HG03442 (cell line): ENCODE data around the gene SIN3B.
"Not testable (repeated sequence)": the region's sequence is repeated elsewhere in the genome, so short reads cannot be mapped to it uniquely, and the experiment has no call there.

Experiments
- ATAC-seq: cut with Tn5 transposase; IDR thresholded peaks from one replicate; pipeline ENCODE4 v1.9.1; 2021; ENCODE audit warnings: mild to moderate bottlenecking, moderate library complexity; ENCODE audit not compliant: unreplicated experiment

Gene SIN3B

DNA sequence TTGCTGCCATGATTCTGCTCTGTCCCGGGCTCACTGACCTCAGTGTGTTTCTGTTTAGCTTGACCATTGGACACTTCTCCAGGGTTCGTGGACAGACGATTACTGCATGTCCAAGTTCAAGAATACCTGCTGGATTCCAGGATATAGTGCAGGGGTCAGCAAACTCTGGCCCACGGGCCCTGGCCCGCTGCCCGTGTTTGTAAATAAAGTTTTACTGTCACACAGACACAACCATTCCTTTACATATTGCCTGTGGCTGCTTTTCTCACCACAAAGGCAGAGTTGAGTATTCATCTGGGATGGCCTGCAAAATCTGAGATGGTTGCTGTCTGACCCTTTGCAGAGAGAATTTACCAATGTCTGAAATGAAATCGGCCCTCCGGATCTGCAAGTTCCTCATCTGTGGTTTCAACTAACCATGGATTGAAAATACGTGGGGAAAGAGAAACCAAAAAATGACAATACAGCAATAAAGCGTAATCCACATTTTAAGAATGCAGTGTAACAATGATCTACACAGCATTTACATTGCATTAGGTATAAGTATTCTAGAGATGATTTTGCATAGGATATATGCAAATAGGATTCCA is 33.7 kb downstream of the SIN3B start:
- ATAC-seq: no peak

DNA sequence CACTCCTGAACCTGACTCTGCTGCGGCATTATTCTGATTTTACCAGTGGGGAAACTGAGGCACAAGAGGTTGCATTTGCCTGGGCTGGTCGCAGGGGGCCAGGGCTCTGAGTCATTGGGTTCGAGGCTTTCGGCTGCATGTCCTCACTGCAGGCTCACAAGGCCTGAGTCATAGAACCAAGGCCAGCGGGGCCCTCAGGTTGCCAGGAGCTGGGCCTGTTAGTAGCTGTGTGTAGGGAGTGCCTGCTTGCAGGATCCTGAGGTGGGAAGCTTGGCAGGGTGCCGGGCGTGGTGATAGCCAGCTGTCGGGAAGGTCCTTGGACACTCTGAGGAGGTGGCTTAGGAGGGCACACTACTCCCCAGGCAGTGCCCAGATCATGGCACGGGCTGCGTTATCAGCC is 38.0 kb downstream of the SIN3B start:
- ATAC-seq: no peak

DNA sequence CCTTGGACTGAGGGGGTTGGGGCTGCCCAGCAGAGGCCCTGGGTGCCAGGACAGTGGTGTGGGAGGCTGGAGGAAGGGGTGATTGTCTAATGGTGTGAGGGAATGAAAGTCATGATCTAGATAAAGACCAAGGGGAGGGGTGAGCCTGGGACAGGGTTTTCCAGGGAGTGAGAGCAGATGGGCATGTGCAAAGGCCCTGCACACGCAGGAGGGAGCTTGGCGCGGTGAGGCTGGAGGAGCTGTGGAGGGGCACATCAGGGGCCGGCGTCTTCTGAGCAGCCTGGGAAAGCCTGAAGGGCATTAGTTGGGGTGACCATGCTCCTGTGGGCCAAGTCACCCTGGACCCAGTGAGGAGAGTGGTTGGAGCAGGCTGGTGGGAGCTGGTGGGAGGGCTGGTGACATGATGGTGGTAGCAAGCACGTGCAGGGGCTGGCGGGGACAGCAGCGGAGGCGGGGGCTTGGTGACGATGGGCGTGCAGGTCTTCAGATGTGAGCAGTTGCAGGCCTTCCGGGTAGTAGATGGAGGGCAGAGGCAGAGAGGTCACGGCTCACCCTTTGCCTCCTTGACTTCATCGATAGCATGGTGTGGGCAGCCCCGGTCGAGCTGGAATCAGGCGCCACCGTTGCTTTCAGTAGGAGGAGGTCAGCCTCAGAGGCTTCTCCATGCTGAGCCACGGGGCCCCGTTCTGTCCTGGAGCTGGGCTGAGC is 39.4 kb downstream of the SIN3B start:
- ATAC-seq: no peak

DNA sequence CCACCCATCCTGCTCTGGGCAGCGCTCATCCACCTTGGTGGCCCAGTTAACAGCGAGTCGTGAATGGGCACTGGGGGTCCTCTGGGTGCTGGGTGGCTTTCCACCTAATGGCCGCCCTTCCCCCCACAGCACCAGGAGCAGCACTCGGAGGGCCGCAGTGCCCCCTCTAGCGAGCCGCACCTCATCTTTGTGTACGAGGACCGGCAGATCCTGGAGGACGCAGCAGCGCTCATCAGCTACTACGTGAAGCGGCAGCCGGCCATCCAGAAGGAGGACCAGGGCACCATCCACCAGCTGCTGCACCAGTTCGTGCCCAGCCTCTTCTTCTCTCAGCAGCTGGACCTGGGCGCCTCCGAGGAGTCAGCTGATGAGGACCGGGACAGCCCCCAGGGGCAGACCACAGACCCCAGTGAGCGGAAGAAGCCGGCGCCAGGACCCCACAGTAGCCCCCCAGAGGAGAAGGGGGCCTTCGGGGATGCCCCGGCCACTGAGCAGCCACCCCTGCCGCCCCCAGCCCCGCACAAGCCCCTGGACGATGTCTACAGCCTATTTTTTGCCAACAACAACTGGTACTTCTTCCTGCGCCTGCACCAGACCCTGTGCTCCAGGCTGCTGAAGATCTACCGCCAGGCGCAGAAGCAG is 40.3 kb downstream of the SIN3B start:
- ATAC-seq: no peak

DNA sequence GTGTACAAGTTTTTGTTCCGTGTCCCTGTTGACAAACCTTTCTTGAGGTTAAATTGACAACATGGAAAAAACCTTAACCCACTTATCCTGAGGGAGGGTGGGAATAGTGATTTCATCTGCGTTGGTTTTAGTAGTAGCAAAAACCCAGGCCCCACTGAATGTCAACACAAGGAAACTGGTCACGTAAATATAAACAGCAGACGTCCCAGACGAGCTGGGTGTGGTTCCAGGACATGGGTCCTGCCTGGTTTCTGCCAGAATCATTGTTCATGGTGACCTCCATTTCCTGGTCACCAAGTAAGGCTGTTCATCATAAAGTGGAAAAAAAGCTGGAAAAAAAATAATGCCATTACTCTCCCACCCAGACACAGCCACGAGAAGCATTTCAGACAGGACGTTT is 42.7 kb downstream of the SIN3B start:
- ATAC-seq: no peak

DNA sequence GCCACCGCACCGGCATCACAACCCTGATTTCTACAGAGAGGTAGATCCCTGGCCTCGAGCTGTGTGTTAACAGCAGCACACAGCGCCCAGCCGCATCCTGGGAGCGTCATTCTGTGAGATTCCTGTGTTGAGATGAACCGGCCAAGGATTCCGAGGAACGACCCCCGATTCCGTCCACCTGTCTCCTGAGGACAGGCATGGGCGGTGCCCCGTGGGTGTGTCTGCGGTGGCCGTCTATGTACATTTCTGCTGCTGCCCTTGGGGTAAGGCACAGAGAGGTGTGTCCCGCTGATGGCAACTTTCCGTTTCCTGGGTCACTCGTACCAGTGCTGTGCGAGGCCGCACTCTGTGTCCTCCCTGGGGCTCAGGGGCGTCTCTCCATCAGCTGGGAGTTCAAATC is 43.5 kb downstream of the SIN3B start:
- no peak for ATAC-seq

DNA sequence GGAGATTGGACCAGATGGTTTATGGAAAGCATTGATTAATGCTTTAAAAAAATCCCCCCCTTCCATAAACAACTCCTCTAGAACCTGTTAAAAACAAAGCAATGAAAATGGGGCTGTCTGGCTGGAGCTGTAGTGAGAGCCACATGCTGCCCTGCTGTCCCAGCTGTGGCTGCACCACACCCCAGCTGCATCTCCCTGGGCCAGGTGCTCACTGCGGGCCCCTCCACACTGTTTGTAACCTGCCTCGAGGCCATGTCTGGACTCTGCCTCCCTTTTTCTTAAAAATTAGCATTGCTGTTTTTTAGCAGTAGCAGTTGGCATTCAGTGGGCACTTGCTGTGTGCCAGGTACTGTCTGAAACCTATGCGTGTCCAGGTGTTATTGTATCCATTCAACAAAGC is 44.4 kb downstream of the SIN3B start:
- no peak for ATAC-seq

DNA sequence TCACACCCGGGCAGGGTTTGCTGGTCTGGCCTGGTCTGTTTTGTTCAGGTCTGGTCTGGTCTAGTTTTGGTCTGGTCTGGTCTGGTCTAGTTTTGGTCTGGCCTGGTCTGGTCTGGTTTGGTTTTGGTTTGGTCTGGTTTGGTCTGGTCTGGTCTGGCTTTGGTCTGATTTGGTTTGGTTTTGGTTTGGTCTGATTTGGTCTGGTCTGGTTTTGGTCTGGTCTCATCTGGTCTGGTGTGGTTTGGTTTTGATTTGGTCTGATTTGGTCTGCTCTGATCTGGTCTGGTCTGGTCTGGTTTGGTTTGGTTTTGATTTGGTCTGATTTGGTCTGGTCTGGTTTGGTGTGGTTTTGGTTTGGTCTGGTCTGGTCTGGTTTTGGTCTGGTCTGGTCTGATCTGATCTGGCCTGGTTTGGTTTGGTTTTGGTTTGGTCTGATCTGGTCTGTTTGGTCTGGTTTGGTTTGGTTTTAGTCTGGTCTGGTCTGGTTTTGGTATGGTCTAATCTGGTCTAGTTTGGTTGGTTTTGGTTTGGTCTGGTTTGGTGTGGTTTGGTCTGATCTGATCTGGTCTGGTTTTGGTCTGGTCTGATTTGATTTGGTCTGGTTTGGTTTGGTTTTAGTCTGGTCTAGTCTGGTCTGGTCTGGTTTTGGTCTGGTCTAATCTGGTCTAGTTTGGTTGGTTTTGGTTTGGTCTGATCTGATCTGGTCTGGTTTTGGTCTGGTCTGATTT is 45.2 kb downstream of the SIN3B start:
- no peak for ATAC-seq

DNA sequence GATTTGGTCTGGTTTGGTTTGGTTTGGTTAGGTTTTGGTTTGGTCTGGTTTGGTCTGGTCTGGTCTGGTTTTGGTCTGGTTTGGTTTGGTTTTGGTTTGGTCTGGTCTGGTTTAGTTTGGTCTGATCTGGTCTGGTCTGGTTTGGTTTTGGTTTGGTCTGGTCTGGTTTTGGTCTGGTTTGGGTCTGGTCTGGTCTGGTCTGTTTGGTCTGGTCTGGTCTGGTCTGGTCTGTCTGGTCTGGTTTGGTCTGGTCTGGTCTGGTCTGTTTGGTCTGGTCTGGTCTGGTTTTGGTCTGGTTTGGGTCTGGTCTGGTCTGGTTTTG is 45.7 kb downstream of the SIN3B start:
- not testable (repeated sequence) for ATAC-seq

DNA sequence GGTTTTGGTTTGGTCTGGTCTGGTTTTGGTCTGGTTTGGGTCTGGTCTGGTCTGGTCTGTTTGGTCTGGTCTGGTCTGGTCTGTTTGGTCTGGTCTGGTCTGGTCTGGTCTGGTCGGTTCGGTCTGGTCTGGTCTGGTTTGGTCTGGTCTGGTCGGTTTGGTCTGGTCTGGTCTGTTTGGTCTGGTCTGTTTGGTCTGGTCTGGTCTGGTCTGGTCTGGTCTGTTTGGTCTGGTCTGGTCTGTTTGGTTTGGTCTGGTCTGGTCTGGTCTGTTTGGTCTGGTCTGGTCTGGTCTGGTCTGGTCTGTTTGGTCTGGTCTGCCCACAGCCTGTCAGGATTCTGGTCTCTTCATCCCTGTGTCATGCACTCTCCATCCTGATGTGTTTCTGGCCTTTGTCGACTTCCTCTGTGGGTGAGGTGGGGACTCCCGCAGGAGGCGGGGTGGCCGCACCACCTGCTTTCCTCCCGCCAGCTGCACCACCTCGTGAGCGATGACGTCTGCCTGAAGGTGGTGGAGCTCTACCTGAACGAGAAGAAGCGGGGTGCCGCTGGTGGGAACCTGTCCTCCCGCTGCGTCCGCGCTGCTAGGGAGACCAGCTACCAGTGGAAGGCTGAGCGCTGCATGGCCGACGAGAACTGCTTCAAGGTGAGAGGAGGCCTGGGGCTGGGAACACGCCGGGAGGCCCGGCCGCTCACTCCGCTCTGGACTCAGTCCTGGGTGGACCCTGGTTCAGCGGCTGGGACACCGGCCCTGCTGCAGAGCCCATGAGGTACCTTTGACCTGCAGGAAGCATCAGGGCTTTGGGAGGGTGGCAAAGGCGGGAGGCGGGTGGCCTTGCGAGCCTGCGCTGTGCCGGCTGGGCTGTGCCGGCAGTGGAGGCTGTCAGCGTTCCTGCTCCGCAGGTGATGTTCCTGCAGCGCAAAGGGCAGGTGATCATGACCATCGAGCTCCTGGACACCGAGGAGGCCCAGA is 46.7 kb downstream of the SIN3B start:
- ATAC-seq: no peak

DNA sequence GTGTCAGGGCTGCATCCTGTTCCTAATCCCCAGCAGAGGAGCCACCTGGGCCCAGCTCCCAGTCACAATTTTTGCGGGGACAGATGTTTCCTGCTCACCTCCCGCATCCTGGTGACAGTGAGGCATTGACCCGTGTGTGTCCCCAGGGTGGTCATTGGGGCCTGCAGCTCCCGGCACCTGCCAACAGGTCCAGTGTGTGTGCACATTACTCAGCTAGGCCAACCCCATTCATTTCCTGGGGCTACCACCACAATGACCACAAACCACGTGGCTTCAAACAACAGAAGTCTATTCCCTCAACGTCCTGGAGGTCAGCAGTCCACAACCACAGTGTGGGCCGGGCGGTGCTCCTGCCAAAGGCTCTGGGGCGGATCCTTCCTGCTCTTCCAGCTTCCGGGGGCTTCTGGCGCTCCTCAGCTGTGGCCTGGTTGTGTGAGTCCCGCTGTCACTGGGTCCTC is 47.7 kb downstream of the SIN3B start:
- ATAC-seq: no peak

DNA sequence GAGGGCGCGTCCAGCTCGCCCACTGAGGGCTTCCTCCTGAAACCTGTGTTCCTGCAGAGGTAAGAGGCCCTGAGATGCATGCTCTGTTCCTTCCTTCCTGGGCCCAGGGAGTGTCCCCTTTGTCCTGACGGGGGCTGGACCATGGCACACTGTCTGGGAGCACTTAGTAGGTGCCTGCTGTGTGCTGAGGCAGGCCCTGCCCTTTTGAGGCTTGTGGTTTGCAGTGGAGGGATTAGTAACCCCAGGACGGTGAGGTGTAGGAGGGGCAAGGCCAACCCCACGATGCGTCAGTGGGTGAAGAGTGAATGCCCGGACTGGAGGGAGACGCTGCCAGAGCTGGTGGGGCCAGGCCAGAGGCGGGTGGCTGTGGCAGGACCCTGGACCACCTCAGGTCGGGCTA is 48.4 kb downstream of the SIN3B start:
- ATAC-seq: no peak

DNA sequence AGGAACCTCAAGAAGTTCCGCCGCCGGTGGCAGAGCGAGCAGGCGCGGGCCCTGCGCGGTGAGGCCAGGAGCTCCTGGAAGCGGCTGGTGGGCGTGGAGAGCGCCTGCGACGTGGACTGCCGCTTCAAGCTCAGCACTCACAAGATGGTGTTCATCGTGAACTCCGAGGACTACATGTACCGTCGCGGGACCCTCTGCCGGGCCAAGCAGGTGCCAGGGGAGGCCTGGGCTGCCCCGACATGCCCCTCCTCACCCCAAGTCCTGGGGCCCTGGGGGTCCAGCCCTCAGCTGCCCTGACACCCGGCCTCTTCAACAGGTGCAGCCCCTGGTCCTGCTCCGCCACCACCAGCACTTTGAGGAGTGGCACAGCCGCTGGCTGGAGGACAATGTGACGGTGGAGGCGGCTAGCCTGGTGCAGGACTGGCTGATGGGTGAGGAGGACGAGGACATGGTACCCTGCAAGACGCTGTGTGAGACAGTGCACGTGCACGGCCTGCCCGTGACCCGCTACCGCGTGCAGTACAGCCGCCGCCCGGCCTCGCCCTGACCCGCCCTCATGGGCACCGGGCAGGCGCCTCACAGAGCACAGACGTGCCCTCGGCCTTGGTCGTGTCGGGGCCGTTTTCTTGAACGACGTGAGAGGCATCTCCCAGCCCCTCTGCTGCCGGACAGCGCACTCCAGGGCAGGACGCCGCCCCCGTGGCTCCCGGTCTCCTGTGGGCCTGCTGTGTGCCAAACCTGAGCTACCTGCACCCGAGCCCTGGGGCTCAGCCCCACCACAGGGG is 49.2 kb downstream of the SIN3B start:
- no peak for ATAC-seq

DNA sequence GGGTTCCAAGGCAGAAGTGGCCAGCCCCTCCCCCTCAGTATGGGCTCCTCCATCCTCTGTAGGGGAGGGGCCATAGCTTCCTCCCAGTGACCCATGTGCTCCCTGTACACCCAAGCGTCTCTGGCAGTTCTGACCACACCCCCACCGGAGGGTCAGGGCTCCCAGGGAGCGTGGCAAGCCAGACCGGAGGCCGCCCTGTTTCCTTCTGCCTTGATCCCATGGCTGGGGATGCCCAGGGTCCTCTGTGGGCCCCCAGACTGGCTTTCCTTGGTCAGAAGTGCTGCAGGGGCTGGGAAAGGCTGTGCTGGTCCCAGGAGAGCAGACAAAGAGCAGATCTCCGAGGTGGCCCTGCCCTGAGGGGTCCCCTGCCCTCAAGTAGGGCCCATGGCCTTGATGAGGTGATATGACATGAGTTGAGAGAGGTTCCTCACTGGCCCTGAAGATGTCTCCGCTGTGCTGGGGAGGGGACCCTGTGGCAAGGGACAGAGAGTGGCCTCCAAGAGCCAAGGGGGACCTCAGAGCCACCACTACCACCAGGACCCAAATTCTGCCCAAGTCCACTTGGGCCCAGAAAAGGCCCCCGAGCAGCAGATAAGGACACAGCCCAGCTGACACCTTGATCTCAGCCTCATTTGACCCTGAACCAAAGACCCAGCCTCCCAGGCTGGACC is 51.8 kb downstream of the SIN3B start:
- ATAC-seq: no peak

DNA sequence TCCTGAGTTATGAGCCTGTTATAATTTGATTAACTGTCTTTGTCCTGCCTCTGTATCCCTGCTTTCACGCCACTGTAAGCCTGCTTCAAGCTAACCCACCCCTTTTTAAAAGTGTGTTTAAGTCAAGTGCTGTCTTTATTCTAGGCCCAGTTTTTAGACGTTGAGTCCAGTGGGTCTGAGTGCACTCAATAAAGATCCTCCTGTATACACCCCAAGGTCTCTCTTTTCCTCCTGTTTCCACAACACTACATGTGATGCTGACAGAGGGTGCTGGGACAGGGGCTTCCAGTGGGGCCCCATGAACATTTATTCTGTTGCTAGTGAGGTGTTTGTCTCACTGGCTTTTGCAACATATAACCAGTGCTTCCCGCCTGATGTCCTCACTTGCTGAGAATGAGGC is 52.9 kb downstream of the SIN3B start:
- no peak for ATAC-seq

DNA sequence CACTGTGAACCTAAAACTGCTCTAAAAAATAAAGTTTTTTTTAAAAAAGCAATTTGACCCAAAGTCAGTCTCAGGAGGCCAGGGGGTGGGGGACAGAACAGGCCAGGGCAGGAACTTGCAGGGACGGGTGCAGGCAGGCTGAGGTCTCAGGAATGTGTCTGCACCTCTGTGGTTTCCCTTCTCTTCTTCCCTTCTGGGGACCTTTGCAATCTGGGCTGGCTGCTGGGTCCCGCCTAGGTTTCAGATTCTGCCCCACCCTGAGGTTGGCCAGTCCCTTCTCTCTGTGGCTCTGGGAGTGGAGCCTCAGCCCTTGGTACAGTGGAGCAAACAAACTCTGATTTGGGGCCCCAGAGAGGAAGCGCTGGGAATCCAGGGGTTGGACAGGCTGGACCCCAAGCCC is 54.3 kb downstream of the SIN3B start:
- ATAC-seq: no peak

DNA sequence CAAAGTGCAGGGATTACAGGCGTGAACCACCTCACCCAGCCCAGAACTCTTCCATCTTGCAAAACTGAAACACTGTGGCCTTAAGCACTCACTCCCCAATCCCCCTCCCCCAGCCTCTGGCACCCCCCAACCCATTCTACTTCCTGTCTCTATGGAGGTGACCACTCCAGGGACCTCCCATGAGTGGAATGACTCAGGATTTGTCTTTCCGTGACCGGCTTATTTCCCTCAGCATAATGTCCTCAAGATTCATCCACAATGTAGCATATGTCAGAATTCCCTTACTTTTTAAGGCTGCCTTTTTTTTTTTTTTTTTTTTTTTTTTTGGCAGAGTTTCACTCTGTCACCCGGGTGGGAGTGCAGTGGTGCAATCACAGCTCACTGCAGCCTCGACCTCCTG is 56.0 kb downstream of the SIN3B start:
- no peak for ATAC-seq

DNA sequence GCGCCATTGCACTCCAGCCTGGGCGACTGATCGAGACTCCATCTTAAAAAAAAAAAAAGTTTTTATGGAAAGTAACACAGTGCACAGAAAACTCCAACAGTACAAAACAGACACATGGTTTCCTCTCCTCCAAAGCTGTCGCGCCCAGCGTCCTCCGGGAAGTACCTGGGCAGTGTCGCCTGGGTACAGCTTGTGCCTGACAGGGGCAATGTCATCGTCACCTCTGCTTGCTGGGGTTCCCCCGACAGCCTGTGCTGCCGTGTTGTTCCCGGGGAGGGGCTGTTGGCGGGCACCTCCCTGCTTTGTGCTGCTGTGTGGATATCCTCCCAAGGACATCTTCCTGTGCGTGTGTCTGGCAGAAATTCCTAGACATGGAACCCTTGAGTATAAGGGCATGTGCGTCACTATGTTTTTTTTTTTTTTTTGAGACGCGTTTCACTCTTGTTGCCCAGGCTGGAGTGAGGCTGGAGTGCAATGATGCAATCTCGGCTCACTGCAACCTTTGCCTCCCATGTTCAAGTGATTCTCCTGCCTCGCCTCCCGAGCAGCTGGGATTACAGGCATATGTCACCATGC is 57.2 kb downstream of the SIN3B start:
- no peak for ATAC-seq
